Left lung (tissue), 10 donors: Measurements from ENCODE around the gene ADAM15. TPM values are rescaled to one million over a fixed set of nuclear protein-coding genes. Genes with fewer than 3 reads are reported as not detected.

Experiments
- ATAC-seq: fragments of 200-7000 bp; cut with Tn5 transposase; one replicate; pipeline ENCODE4 v1.9.1; 2020; ENCODE audit warnings: moderate library complexity
- DNase-seq, 4 donors: peaks; one replicate each; pipeline ENCODE4 v3.0.0-alpha.2; 2013 to 2020
- H3K27ac ChIP-seq, 2 donors: fragments of 200-600 bp; sonication (generic) in 1 of 2; one replicate each; pipeline versions ENCODE4 v1.5.0 to v1.8.0; 2020 to 2021
- H3K27me3 ChIP-seq, 2 donors: fragments of 200-600 bp; sonication (generic) in 1 of 2; one replicate each; pipeline versions ENCODE4 v1.5.0 to v1.8.0; 2020 to 2021
- H3K36me3 ChIP-seq, 2 donors: fragments of 200-600 bp; sonication (generic) in 1 of 2; one replicate each; pipeline versions ENCODE4 v1.5.0 to v1.8.0; 2020 to 2021
- H3K4me1 ChIP-seq, 2 donors: fragments of 200-600 bp; one replicate each; pipeline ENCODE4 v1.8.0; 2021
- H3K4me3 ChIP-seq, 2 donors: fragments of 200-600 bp; sonication (generic) in 1 of 2; one replicate each; pipeline versions ENCODE4 v1.5.0 to v1.8.0; 2020 to 2021; ENCODE audit warnings: mild to moderate bottlenecking in 1 of 2
- H3K9me3 ChIP-seq, 2 donors: fragments of 200-600 bp; sonication (generic) in 1 of 2; one replicate each; pipeline versions ENCODE4 v1.5.0 to v1.8.0; 2020 to 2021
- CTCF ChIP-seq, 2 donors: fragments of 200-600 bp; sonication (generic) in 1 of 2; IDR thresholded peaks; one replicate each; pipeline versions ENCODE4 v1.5.0 to v1.8.0; 2021; ENCODE audit warnings: antibody characterized with exemption in 2 of 2
- intact Hi-C, 2 donors: fragments of 100-400 bp; cut with DNase I; formaldehyde crosslinking; loops; one replicate each; pipeline versions ENCODE4 v1.11.2 to v1.14.2; 2022
- polyA plus RNA-seq, 6 donors: library from polyadenylated mRNA; unstranded; fragments of 120-200 nt; gene quantifications; one replicate each; pipeline ENCODE4 v1.2.1, GENCODE V29; 2013; ENCODE audit not compliant: insufficient read length in 6 of 6
- total RNA-seq, 2 donors: library from RNA; stranded (reverse); fragmentation: NEBNext Ultra II Directional; extraction: Animal tissue kit (Norgen Biotek cat#: 25700); gene quantifications; one replicate each; pipeline ENCODE4 v1.2.1, GENCODE V29; 2021
- donor health status: DM: no; HTN: yes; CAD: no.
- donor health status: DM: no; HTN: no; CAD: no.

Gene ADAM15
- total and polyA plus RNA-seq, 8 donors, result 54.4 to 172 (median 78.2) TPM

GRCh38 chr1:155029513-155030242, 21.4 kb upstream of the ADAM15 start:
- Histone ChIP-seq H3K36me3 (no peaks in the 10 kb centered on the region), H3K9me3 (no peaks in the 10 kb centered on the region), H3K27ac (no peak overlapping the region), H3K4me1 (peaks cover 0 to 9% of the 10 kb centered on the region in 2 donors), H3K27me3 (no peaks in the 10 kb centered on the region), H3K4me3 (no peak overlapping the region)
- peak in 1 of 4 donors; percentile 61 for DNase-seq
- intact Hi-C loops, result no loop called here
- TF ChIP-seq CTCF (IDR thresholded peaks at IDR 0.05), result no peak
- no peak for ATAC-seq

GRCh38 chr1:155030243-155030795, 20.8 kb upstream of the ADAM15 start:
- DNase-seq (peak in 1 of 4 donors; percentile 53), ATAC-seq (no peak)
- H3K36me3 ChIP-seq, result no peaks in the 10 kb centered on the region
- intact Hi-C loops, result no loop called here
- H3K9me3 ChIP-seq, result no peaks in the 10 kb centered on the region
- H3K4me1 ChIP-seq, result peaks cover 0 to 9% of the 10 kb centered on the region in 2 donors
- no peak overlapping the region for H3K27ac ChIP-seq
- no peaks in the 10 kb centered on the region for H3K27me3 ChIP-seq
- H3K4me3 ChIP-seq, result no peak overlapping the region
- no peak for TF ChIP-seq CTCF (IDR thresholded peaks at IDR 0.05)

GRCh38 chr1:155030899-155031298, 20.2 kb upstream of the ADAM15 start:
- intact Hi-C loops, result no loop called here
- DNase-seq (peak in 1 of 4 donors; percentile 49), ATAC-seq (no peak)
- no peaks in the 10 kb centered on the region for H3K27me3 ChIP-seq
- no peak for TF ChIP-seq CTCF (IDR thresholded peaks at IDR 0.05)
- no peaks in the 10 kb centered on the region for H3K36me3 ChIP-seq
- no peak overlapping the region for H3K27ac ChIP-seq
- no peaks in the 10 kb centered on the region for H3K9me3 ChIP-seq
- H3K4me3 ChIP-seq, result no peak overlapping the region
- peaks cover 0 to 11% of the 10 kb centered on the region in 2 donors for H3K4me1 ChIP-seq

- no peak for TF ChIP-seq CTCF (IDR thresholded peaks at IDR 0.05)
- Histone ChIP-seq H3K4me1 (peaks cover 0 to 22% of the 10 kb centered on the region in 2 donors), H3K9me3 (no peaks in the 10 kb centered on the region), H3K27me3 (no peaks in the 10 kb centered on the region), H3K36me3 (no peaks in the 10 kb centered on the region), H3K4me3 (no peak overlapping the region), H3K27ac (no peak overlapping the region)
- DNase-seq (peak in 1 of 4 donors; percentile 72), ATAC-seq (no peak)
- intact Hi-C loops, result no loop called here
These were observed 18.2 kb upstream of the ADAM15 start for GRCh38 chr1:155032886-155033285.

GRCh38 chr1:155033524-155033923, 17.6 kb upstream of the ADAM15 start, which contains the start of the genes DCST1 and DCST2:
Gene DCST1 (plus strand): TSS chr1:155033824. CDS start chr1:155034037, 213 bp downstream.
Gene DCST2 (minus strand): TSS chr1:155033781. CDS start chr1:155033701, 80 bp downstream.
- H3K9me3 ChIP-seq, result no peaks in the 10 kb centered on the region
- no peak within 1 kb of the TSS for H3K4me3 ChIP-seq
- intact Hi-C loops, result no loop called here
- no peaks in the 10 kb centered on the region for H3K36me3 ChIP-seq
- ATAC-seq (no peak), DNase-seq (no peak)
- H3K27me3 ChIP-seq, result no peaks in the 10 kb centered on the region
- H3K27ac ChIP-seq, result no peak within 1 kb of the TSS
- peaks cover 0 to 24% of the 10 kb centered on the region in 2 donors for H3K4me1 ChIP-seq
- TF ChIP-seq CTCF (IDR thresholded peaks at IDR 0.05), result no peak
